Pons (tissue), 1 donor: ENCODE results near the gene PTPRN2.

Source experiments
- DNase-seq: peaks from one replicate; pipeline ENCODE4 v3.0.0-alpha.2; 2016; ENCODE audit warnings: low spot score

PTPRN2 gene

DNA sequence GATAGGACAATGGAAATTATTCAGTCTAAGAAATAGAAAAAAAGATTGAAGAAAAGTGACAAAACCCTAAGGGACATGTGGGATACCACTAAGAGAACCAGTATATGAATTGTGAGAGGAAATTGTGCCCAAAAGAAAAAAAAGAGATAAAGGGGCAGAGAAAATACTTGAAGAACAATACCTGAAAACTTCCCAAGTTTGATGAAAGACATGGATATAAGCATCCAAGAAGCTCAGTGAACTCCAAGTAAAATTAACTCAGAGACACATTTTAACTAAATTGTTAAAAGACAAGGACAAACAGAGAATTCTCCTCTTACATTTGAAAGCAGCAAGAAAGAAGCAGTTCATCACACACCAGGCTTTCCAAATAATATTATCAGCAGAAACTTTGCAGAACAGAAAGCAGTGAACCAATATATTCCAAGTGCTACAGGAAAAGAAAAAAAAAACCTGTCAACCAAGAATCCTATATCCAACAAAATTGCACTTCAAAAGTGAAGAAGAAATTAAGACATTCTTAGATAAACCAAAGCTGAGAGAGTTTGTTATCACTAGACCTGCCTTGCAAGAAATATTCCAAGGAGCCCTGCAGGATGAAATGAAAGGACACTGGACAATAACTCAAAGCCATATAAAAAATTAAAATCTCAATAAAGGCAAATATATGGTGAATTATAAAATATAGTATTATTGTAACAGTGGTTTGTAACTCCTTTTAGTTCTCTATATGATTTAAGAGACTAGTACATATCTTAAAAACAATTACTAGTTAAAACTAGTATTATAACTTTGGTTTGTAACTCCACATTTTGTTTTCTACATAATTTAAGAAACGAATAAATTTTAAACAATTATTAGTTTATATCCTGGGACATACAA is 470.0 kb downstream of the PTPRN2 start:
- DNase-seq = no peak

DNA sequence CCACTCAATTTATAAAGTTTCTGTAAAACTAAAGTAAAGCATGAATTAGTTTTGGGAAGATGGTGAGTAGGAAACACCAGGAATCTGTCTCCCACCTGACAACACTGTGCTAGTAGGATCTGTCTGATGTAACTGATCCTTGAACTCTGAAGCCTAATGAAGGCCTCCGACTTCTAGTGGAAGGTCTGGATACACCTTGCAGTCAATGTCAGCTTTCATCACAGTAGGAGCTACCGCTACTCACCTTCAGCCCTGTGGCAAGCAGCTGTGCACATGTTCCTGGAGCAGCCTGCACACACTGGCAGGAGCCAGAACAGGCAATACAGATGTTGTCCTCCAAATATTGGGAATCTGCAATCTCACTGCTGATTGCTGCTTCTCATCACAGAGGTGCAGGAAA is 471.4 kb downstream of the PTPRN2 start:
- no peak for DNase-seq

DNA sequence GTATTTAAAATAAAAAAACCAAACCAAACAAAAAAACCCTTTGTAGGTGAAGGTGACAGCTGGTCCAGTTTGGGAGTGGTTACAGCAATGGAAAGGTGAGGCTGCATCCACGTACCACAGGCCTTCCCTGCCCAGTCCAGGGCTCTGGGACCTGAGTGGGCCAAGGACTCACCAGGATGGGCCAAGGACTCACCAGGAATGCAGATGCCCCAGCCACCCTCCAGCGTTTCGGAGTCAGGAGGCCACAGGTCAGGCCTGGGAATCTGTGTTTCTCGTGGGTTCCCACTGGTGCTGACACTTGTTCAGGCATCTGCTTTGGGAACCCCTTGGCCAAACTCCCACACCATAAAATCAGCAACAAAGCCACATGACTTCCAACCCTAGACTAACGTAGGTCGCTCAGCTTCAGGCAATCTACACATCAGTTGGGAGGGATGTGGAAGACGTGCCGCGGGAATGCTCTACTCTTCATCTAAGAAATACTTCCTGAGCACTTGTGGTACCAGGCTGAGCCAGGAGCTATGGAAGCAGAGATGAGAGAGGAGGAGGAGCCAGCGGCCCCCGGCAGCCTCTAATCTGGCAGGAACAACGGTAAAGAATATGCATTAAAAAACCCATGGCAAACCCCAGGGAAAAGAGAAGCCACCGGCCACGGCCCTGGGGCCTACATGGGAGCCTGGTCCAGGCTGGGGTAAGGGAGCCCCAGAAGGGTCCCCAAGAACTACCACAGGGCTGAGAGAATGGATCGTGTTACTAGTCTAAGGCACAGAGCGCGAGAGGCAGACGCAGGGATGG is 473.4 kb downstream of the PTPRN2 start:
- no peak for DNase-seq

DNA sequence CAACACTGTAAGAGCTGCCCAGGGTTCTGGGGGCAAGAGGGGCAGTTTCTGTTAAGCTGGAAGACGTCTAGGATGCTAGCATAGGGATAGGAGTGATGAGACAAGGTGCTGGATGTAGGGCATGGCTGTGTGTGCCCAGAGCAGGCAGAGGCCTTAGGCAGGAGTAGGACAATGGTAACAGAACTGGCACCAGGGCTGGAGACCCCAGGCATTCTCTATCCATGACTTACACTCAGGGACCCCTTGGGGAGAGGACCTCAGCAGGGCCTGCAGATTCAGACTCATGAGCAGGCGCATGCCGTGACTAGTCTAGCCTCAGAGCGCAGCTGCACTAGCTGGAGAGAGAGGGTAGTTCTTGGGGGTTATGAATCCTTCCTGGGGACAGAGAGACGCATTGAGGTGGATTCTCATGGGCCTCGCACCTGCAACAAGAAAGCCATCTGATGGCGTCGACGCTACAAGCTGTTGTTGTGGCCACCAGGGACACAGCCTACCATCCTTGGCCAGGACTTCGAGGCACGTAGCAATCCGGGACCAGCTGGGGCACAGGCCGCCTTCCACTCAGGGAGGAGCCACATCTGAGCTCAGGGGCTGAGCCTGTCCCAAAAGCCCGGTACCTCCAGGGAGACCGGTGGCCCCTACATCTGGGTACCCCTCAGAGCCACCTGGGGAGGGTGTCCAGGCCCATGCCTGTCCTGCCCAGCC is 474.1 kb downstream of the PTPRN2 start:
- no peak for DNase-seq

DNA sequence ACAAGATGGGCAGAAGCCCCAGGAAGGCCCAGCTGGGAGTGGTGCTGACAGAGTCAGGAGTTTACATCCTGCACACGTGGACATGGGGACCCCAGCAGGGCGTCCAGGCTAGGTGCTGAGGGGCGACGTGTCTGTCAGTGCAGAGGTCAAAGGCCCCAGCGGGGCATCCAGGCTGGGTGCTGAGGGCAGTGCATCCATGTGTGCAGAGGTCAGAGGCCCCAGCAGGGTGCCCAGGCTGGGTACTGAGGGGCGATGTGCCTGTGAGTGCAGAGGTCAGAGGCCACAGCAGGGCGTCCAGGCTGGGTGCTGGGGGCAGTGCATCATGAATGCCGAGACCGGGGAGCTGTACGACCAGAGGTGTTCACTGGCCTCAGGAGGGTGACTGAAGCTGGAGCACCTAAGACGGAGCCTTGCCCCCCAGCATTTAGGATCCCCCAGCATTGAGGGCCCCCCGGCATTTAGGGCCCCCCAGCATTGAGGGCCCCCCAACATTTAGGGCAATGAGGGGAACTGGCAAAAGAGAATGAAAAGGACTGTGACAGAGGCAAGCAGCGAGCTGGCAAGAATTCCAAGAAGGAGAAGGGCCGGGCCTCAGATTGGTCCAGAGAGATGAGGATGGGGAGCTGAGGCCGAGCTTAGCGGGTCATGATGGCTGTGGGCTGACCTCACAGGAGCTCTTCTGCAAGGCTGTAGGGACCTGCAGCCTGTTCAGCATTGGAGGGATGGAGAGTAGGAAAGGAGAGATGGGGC is 474.9 kb downstream of the PTPRN2 start:
- DNase-seq = no peak

DNA sequence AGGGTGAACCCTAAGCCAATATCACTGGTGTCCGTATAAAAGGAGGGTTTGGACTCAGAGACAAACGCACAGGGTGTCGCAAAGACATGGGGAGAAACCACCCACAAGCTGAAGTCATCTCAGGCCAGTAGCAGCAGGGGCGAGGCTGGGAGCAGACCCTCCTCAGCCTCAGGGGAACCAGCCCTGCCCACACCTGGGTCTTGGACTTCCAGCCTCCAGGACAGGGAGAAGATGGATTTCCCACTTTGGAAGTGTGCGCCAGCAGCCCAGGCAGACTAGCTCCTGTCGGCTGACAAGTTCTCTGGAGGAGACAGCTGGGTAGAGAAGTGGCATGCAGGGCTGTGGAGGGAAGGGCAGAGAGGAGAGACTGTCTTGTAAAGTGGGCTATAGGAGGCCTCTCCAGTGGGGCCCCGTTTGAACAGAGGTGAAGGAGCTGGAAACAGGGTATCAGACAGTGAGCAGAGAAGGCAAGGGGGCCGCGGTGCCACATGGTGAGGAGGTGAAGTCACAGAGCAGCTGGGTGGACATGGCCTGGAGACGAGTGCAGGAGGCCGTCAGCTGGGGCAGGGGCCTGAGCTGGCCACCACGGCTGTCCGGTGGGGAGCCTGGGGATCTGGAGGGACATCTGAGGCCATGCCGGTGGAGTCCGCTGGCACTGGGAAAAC is 475.6 kb downstream of the PTPRN2 start:
- DNase-seq = no peak

DNA sequence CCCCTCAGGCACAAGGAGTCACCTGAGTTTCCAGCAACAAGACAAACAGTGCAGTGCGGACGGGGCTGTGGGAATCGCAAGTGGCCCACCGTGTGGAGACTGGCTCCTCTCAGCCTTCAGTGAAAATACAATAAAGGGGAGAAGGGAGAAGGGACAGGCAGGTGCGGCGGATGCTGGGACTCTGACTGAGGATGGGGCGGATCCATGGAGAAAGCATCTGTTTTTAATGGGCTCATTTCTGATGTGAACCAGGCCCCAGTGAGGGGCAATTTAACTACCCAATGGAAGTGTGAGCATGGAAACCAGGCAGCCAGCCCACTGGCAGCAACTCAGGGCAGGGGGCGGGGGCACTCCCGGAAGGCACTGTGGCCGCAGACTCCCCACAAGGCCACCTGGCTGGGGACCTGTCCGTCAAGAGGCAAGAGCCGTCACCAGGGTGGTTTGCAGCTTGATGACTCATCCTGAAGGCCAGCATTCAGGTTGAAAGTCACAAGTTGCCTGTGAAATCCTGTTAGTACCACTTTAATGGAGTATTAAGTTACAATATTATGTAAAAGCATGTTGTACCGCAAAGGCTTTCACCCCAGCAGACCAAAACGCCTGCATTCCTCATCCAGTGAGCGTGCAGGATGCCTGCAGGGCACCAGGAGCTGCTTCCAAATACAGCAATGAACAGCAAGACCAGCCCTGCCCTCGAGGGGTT is 476.4 kb downstream of the PTPRN2 start:
- DNase-seq = no peak

DNA sequence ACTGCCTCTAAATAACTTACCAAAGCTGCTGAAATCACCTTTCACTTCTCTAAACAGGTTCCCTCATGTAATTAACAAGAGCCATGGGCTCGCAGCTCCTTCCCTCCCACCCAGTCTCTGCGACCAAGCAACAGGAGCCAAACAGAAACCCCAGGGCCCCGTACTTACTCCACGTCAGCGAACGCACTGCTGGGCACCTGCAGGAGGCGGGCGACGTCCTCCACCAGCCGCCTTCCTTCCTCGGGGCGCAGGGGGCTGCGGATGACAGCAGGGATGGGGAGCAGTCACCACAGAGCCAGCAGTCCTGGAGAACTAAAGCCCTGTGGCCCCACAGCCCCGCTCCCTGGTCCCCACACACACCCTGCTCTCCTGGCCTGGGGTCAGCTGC is 477.0 kb downstream of the PTPRN2 start:
- no peak for DNase-seq

DNA sequence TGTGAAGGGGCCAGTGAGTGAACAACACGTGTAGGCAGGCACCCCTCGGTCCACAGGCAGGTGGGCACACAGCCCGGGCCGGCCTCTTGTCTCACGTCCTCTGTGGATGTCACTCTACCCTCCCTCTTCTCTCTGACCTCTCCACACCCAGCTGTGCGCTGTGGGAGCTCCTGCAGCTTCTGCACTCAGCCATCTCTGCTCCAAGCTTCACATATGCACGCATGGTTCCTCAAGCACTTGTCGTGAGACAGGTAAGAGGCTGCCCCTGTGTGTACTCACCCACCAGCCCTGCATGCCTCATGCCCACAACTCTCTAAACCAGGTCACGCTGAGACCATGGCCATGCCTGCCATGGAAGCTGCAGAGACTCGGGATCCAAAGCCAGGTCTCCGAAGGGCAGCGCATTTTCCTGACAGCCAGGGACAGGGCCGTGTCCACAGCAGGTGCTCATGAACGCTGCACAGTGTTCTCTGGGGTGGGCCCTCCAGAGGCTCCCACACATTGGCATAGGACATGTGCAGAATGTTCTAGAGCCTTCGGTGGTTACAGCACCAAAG is 477.5 kb downstream of the PTPRN2 start:
- DNase-seq = no peak

DNA sequence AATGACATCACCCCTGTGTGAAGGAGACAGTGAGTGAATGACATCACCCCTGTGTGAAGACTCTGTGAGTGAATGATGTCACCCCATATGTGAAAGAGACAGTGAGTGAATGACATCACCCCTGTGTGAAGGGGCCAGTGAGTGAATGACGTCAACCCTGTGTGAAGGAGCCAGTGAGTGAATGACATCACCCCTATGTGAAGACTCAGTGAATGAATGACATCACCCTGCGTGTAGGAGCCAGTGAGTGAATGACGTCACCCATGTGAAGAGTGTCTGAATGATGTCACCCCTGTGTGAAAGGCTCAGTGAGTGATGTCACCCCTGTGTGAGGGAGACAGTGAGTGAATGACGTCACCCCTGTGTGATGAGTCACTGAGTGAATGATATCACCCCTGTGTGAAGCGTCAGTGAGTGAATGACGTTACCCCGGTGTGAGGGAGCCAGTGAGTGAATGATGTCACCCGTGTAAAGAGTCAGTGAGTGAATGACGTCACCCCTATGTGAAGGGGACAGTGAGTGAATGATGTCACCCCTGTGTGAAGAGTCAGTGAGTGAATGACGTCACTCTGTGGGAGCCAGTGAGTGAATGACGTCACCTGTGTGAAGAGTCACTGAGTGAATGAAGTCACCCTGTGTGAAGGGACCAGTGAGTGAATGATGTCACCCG is 478.1 kb downstream of the PTPRN2 start:
- DNase-seq = no peak

DNA sequence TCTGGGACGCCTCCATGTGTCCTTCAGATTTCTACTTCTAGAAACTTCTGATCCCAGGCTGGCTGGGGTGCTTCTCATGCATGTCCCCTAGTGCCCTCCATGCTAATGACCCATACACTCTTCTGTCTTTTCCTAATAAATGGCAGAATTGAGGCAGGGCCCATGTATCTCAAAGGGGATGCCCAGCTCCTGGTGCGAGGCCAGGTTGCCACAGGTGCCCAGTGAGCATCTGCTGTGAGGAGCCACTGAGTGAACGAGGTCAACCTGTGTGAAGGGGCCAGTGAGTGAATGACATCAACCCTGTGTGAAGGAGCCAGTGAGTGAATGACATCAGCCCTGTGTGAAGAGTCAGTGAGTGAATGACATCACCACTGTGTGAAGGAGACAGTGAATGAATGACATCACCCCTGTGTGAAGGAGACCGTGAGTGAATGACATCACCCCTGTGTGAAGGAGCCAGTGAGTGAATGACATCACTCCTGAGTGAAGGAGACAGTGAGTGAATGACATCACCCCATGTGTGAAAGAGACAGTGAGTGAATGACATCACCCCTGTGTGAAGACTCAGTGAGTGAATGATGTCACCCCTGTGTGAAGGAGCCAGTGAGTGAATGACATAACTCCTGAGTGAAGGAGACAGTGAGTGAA is 478.9 kb downstream of the PTPRN2 start:
- DNase-seq = no peak

DNA sequence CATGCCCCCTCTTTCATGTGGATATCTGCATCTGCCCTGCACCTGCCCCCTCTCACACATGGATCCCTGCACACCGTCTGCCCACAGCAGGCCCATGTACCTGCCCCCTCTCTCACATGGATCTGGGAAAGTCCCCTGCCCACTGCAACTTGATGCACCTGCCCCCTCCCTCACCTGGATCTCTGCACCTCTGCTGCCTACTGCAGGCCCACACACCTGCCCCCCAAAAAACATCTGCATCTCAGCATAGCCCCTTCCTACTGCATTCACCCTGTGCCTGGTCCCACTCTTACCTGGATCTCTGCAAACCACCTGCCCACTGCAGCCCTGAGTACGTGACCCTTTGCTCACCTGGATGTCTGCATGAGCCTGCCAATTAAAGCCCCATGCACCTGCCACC is 479.8 kb downstream of the PTPRN2 start:
- no peak for DNase-seq

DNA sequence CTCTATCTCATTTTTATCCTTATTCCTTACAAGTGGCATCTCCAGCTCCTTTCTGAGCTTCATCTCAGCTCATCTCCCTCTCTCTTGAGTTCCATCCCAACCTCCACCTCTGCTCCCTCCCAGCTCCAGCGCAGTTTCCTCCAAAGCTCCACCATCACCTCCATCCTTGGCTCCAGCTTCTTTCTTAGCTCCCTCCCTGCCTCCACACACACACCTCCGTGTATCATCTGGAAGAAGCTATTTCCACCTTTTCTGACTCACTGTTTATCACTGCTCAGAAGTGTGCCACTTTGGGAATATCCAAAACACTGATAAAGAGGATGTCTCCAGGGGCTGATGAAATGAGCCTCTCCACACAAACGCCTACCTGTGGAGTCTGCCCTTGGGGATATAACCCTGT is 481.4 kb downstream of the PTPRN2 start:
- no peak for DNase-seq

DNA sequence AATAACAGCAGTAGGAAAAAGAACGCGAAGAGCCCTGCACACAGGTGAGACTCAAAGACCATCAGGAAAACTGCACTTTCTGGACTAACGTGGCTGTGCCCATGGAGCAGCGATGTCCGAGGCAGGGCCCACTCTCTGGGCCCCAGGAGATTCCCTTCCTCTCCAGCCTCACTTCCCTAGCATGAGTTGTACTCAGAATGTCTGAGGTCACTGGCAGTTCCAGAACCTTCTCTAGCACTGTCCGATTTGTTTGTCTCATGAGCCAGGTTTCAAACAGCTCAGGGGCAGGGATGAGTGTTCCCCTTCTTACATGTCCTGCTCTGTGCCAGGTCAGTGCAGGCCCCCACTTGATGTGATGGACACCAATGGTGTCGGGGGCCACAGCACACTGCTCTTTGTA is 484.2 kb downstream of the PTPRN2 start:
- no peak for DNase-seq

DNA sequence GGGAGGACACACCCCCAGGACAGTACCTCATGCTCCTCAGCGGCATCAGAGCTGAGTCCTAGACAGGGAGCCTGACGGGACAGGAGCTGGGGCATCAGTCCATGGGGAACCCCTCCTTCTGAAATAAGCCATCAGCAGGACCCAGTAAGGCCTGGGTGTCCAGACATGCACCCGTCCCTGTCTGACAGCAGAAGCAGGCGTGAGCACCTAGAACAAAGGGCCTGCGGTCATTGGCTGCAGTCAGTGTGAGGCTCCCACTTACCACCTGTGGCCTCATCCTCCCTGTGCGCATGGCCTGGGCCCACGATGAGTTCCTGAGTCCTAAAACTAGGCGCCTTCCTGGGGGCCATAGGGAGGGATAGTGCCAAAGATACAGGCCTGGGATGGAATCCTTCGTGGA is 484.7 kb downstream of the PTPRN2 start:
- no peak for DNase-seq

DNA sequence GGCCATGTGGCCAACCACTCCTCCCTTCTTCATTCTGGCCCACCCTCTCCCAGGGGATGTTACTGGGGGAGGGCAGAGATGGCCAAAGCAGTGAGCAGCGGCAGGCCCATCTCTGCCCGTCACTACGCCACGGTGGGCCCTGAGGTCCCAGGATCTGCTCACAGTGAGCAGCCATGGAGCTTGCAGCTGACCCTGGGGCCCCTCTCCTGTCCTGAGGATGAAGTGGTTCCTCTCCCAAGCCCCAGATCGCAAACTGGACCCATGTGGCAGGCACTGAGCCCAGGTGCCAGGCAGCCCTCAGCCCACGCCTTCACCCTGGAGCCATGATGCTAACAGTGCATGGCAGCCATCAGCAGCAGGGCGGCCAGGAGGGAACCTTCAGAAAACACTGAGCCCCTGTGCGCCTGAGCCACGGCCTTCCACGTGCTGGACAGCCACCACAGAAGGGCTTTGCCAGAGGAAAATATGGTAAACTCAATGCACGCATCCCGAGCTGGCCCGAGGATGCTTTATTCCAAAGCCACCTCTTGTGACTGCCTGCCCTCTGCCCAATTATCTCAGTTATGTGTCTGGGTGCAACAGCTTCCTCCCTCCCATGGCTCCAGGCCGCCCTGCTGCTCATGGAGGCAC is 485.7 kb downstream of the PTPRN2 start:
- no peak for DNase-seq

DNA sequence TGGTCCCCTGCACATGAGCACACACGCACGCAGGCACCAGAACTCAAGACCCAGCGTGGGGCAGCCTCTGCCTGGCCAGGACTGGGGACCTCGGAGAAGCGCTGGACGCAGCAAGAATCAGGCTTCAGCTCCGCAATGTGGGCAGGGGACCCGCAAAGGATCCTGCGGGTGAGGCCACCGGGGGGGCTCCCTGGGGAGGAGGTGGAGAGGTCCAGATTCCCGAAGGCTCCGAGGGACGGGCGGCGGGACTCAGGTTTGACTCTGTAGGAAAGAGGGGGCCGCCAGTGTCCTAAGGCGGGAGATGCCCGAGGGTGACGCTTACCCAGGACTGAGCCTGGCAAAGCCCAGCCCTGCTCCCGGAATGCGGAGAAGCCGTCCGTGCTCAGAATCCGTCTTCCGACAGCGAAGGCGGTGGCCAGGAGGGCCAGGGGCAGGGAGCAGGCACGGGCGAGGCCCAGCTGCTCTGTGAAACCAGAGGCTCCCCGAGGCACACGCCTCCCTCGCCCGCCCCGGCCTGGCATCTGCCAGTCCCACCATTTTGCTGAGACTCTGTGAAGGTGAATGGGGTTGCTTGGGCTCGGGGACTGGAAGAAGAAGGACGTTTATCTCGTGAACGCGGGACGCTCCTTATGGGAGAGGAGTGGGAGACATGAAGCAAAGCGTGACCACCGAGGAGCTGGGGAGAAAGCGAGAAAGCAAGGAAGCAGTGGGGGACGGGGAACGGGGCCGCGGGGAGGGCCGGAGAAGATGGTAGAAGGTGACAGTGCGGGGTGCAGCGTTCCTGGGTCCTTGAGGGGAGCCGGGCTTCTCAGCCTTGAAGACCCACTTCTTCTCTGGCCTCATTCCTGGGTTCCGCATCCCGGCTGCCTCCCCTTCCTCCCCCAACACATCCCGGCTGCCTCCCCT is 489.2 kb downstream of the PTPRN2 start:
- no peak for DNase-seq
